Measurements from ENCODE around the gene SLC4A3. TPM values are rescaled to one million over a fixed set of nuclear protein-coding genes. Genes with fewer than 3 reads are reported as not detected.

Gene SLC4A3
- polyA plus RNA-seq, 1 donor (not counting 4 experiments of a cell fraction or from before 2014, with no cell fraction given) = 6.2 TPM

- Histone ChIP-seq H3K4me1 (ENCODE audit: control insufficient read depth, extremely low read depth, insufficient read depth, low read length) (peaks cover 5% of the 10 kb centered on the region), H3K27ac (ENCODE audit: control insufficient read depth, insufficient read depth, low read length) (no peak overlapping the region), H3K27me3 (ENCODE audit: control insufficient read depth, extremely low read depth, insufficient read depth, low read length) (no peaks in the 10 kb centered on the region), H3K36me3 (ENCODE audit: control insufficient read depth in 2 of 2, extremely low read depth in 1 of 2, insufficient read depth in 2 of 2, low read length in 2 of 2) (peaks cover 14 to 22% of the 10 kb centered on the region in 2 experiments), H3K9ac (ENCODE audit: control insufficient read depth, extremely low read depth, insufficient read depth, low read length) (no peak overlapping the region), H3K9me3 (ENCODE audit: control insufficient read depth, low read depth, low read length) (no peaks in the 10 kb centered on the region), H3K9me1 (ENCODE audit: control insufficient read depth, extremely low read depth, insufficient read depth, low read length) (no peaks in the 10 kb centered on the region), H3K79me2 (ENCODE audit: control insufficient read depth, insufficient read depth, low read length) (peaks cover 2% of the 10 kb centered on the region), H2AFZ (ENCODE audit: control insufficient read depth, low read length) (no peak overlapping the region), H4K20me1 (ENCODE audit: control insufficient read depth, extremely low read depth, insufficient read depth, low read length) (no peaks in the 10 kb centered on the region), H3K4me2 (ENCODE audit: control insufficient read depth, extremely low read depth, insufficient read depth, low read depth, low read length) (no peak overlapping the region), H3K4me3 (ENCODE audit: control insufficient read depth in 2 of 3, extremely low read depth in 1 of 3, insufficient read depth in 2 of 3, low read depth in 1 of 3, low read length in 3 of 3) (no peak overlapping the region)
- no peak for FAIRE-seq
- no peak for DNase-seq (ENCODE audit: low read depth, low spot score)
- dilution Hi-C loops (cut with MboI; ENCODE audit: extremely low pct_ligation_motif_present, low sequenced_read_pairs) = no loop called here
- TF ChIP-seq, protein P1, sequence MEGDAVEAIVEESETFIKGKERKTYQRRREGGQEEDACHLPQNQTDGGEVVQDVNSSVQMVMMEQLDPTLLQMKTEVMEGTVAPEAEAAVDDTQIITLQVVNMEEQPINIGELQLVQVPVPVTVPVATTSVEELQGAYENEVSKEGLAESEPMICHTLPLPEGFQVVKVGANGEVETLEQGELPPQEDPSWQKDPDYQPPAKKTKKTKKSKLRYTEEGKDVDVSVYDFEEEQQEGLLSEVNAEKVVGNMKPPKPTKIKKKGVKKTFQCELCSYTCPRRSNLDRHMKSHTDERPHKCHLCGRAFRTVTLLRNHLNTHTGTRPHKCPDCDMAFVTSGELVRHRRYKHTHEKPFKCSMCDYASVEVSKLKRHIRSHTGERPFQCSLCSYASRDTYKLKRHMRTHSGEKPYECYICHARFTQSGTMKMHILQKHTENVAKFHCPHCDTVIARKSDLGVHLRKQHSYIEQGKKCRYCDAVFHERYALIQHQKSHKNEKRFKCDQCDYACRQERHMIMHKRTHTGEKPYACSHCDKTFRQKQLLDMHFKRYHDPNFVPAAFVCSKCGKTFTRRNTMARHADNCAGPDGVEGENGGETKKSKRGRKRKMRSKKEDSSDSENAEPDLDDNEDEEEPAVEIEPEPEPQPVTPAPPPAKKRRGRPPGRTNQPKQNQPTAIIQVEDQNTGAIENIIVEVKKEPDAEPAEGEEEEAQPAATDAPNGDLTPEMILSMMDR (optimal IDR thresholded peaks at IDR 0.05 in 1 of 3, IDR thresholded peaks at IDR 0.05 in 1 of 3, conservative IDR thresholded peaks at IDR 0.05 in 1 of 3; ENCODE audit: extremely low read depth in 1 of 3, insufficient read depth in 2 of 3, low read length in 3 of 3) = no peak
- no peak for TF ChIP-seq EZH2 (IDR thresholded peaks at IDR 0.05; ENCODE audit: low read length)
Observed at GRCh38 chr2:219631904-219632759, 4.7 kb downstream of the SLC4A3 start.

DNA sequence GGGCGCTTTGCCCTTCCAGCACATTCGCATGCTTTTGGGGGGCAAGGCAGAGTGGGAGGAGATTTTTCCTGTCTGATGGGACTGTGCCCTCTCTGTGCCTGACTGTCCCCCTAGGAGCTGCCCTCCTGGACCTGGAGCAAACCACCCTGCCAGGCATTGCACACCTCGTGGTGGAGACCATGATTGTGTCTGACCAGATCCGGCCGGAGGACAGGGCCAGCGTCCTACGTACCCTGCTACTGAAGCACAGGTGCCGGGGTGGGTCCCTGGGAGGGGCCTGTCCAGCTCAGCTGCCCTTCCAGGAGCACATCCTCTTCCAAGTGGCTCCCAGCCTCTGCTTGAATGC is 5.3 kb downstream of the SLC4A3 start:
- FAIRE-seq (no peak), DNase-seq (ENCODE audit: low read depth, low spot score) (no peak)
- no peak for TF ChIP-seq EZH2 (IDR thresholded peaks at IDR 0.05; ENCODE audit: low read length)
- TF ChIP-seq, protein P1 (optimal IDR thresholded peaks at IDR 0.05 in 1 of 3, IDR thresholded peaks at IDR 0.05 in 1 of 3, conservative IDR thresholded peaks at IDR 0.05 in 1 of 3; ENCODE audit: extremely low read depth in 1 of 3, insufficient read depth in 2 of 3, low read length in 3 of 3) = no peak
- no peak overlapping the region for H3K27ac ChIP-seq (ENCODE audit: control insufficient read depth, insufficient read depth, low read length)
- H3K79me2 ChIP-seq (ENCODE audit: control insufficient read depth, insufficient read depth, low read length) = peaks cover 2% of the 10 kb centered on the region
- H3K9me1 ChIP-seq (ENCODE audit: control insufficient read depth, extremely low read depth, insufficient read depth, low read length) = no peaks in the 10 kb centered on the region
- peaks cover 5% of the 10 kb centered on the region for H3K4me1 ChIP-seq (ENCODE audit: control insufficient read depth, extremely low read depth, insufficient read depth, low read length)
- no peaks in the 10 kb centered on the region for H3K9me3 ChIP-seq (ENCODE audit: control insufficient read depth, low read depth, low read length)
- H3K4me2 ChIP-seq (ENCODE audit: control insufficient read depth, extremely low read depth, insufficient read depth, low read depth, low read length) = no peak overlapping the region
- no peaks in the 10 kb centered on the region for H3K27me3 ChIP-seq (ENCODE audit: control insufficient read depth, extremely low read depth, insufficient read depth, low read length)
- H3K4me3 ChIP-seq (ENCODE audit: control insufficient read depth in 2 of 3, extremely low read depth in 1 of 3, insufficient read depth in 2 of 3, low read depth in 1 of 3, low read length in 3 of 3) = no peak overlapping the region
- no peak overlapping the region for H3K9ac ChIP-seq (ENCODE audit: control insufficient read depth, extremely low read depth, insufficient read depth, low read length)
- no peak overlapping the region for H2AFZ ChIP-seq (ENCODE audit: control insufficient read depth, low read length)
- no peaks in the 10 kb centered on the region for H4K20me1 ChIP-seq (ENCODE audit: control insufficient read depth, extremely low read depth, insufficient read depth, low read length)
- dilution Hi-C loops (cut with MboI; ENCODE audit: extremely low pct_ligation_motif_present, low sequenced_read_pairs) = no loop called here
- peaks cover 14 to 24% of the 10 kb centered on the region in 2 experiments for H3K36me3 ChIP-seq (ENCODE audit: control insufficient read depth in 2 of 2, extremely low read depth in 1 of 2, insufficient read depth in 2 of 2, low read length in 2 of 2)
